GM11168 (cell line): ENCODE results near the gene SLC25A18.
"Not testable (repeated sequence)": the region's sequence is repeated elsewhere in the genome, so short reads cannot be mapped to it uniquely, and the experiment has no call there.

Experiments used
- in situ Hi-C: fragments of 300-500 bp; cut with MboI; formaldehyde crosslinking; loops from one replicate; pipeline ENCODE4 v1.12.0; 2022; ENCODE audit warnings: low sequenced_read_pairs; ENCODE audit not compliant: unreplicated experiment

The SLC25A18 gene, protein sequence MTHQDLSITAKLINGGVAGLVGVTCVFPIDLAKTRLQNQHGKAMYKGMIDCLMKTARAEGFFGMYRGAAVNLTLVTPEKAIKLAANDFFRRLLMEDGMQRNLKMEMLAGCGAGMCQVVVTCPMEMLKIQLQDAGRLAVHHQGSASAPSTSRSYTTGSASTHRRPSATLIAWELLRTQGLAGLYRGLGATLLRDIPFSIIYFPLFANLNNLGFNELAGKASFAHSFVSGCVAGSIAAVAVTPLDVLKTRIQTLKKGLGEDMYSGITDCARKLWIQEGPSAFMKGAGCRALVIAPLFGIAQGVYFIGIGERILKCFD

DNA sequence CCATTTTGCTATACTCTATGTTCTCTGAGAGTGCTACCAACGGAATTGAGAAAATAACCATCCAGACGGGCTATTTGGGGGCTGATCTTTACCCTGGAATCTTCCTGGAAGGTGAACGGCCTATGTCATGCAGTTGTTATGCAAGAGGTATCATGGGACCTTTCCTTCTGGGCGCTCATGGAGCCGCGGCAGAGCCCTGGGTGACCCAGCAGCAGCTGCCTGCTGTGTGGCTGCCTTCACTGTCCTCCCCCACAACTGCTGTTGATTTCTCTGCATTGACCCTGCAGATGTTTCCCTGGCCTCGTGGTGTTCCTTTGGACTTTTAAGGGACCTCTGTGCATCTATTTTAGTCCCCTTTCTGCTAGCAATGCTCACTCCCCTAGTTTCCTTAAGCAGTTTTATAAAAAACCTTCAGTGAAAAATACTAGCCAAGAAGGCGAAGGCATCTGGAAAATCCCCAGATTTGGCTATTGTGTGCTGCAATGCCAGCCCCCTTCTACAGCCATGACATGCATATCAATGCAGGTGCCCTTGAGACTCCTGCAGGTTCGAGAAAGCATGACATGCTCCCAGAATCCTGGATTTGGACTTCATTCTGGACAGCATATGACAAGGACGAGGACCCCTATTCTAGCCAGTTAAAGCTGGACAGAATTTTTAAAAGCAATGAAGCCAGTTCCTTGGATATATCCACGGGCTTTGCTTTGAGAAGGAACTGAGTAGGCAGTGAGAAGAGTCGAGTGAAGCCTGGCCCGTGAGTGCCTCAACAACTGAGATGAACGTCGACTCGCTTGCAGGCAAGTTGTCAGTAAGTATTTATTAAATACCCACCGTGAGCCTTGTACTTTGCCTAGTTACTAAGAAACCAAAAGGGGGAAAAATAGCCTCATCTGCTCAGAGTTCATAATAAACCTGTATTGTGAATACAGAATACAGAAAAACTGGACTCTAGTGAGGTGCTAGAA is at the start of gene SLC25A18:
SLC25A18 (plus strand) TSS at position 593 of the 965 bp plus-strand sequence. CDS start 16,447 bp downstream, outside the sequence.
- in situ Hi-C loops: no loop called here

DNA sequence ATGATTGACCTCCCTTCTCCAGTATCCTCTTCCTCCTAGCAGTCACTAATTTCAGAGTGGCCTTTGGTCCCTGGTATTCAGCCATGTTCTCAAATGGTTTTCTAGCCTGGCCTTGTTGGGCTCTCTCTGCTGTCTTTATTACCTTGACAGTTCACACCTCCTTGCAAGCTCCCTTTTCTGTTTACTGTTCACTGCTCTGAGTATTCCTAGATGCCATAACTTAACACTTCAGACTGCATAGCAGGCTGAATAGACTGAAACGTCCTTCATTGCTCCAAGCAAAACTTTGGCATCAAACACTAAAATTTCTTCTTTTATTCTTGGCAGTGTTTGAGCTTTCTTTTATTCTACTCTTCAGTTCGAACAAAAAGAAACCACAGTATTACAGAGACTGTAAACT is 49.7 kb upstream of the SLC25A18 start:
- in situ Hi-C loops: no loop called here

DNA sequence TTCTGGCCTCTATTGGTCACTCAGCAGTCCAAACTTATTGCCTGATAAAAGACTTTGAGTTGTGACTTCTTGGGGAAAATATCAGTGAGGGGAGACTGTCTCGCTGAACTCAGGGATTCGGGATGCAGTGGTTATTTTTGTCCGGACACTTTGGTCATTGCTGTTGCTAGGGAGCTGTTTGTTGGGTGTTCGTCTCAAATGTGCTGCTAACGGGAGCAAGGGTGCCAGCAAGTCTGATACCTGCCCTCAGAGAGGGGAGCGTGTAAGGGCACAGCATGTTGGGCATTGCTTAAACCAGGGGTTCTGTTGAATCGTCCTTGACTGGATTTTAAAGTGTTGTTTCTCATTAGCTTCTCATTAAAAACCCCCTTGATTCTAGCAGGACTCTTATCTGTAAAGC is 49.2 kb upstream of the SLC25A18 start:
- in situ Hi-C loops: no loop called here

DNA sequence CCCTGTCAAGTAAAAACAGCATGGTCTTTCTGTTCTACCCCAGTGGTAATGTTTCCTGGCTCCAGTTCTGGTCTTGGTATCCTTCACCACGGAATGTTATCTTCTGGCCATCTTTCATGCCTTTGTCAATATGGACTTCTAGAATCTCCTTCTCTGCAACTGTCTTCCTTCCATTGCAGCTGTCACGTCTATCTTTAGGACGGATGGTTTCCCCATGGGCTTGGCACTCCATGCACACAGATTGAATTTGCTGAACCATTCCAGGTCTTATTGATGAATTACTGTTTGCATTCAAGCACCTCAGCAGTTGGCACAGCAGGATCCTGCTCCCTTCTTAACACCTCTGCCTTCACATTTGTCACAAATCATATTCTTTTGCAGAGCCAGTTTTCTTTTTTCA is 44.9 kb upstream of the SLC25A18 start:
- in situ Hi-C loops: no loop called here

DNA sequence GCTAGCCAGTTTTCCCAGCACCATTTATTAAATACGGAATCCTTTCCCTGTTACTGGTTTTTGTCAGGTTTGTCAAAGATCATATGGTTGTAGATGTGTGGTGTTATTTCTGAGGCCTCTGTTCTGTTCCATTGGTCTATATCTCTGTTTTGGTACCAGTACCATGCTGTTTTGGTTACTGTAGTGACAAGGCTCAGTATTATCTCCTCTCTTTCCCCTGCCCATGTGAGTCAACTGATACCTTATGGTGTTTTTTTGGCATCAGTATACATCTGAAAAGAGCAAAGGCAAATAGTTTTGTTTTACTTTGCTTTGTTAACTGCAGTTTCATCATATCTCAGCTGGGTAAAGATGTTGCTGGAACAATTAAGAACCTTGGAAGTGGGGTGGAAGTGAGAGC is 41.3 kb upstream of the SLC25A18 start:
- in situ Hi-C loops: not testable (repeated sequence)

DNA sequence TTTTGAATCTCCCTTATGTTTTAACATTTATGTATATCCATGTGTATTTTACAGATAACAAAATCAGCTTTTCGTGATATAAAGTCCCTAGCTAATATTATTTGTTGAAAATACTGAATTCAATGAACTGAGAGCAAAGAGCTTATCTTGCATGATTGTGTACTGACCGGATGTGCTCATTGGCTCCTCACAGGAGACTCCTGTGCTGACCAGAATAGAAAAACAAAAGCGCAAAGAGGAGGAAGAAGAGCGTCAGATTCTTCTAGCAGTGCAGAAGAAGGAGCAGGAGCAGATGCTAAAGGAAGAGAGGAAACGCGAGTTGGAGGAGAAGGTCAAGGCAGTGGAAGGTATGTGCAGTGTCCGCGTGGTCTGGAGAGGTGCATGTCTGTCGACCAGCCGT is 39.4 kb upstream of the SLC25A18 start:
- in situ Hi-C loops: no loop called here

DNA sequence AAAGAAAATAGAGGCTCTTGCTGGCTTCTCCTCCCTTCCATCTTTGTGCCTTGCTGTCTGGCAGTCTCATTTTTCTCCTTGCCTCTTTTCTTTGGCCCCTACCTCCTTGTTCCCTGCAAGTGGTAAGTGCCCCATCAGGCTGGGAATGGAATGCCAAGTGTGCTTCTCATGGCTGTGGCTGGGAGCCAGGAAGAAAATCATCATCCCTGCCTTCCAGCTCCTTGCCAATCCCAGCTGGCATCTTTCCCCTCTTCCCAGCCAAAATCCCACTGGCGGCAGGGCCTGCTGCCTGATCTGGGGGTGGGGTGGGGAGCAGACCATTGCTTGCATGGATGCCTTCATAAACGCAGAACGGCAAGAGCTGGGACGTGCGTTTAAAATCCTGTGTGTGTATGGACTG is 27.0 kb upstream of the SLC25A18 start:
- in situ Hi-C loops: no loop called here

DNA sequence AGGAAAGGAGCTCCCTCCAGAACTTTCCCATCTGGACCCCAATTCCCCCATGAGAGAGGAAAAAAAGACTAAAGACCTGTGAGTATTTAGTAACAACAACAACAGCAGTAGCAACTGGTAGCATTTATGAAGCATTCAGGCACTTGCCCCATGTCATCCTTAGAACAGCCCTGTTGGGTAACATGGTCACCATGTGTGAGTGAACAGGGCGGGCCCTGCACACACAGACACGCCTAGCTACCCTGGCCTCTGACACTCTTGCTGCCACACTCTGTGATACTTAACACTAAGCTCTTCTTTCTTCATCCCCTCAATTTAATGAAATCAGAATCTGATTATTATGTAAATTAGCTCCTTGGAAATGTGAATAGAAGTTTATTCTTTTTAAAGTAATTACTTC is 26.1 kb upstream of the SLC25A18 start:
- in situ Hi-C loops: no loop called here

DNA sequence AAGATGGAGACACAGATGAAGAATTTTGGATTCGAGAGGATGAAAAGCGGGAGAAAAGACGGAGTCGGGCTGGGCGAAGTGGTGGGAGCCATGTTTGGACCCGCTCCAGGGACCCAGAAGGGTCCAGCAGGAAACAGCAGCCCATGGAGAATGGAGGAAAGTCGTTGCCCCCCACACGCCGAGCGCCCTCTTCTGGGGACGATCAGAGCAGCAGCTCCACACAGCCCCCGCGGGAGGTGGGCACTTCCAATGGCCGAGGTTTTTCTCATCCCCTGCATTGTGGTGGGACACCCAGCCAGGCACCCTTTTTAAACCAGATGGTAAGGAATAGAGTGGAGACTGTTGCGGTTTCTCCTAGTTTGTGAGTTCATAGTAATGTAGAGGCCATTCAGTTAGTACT is 22.8 kb upstream of the SLC25A18 start:
- in situ Hi-C loops: no loop called here

DNA sequence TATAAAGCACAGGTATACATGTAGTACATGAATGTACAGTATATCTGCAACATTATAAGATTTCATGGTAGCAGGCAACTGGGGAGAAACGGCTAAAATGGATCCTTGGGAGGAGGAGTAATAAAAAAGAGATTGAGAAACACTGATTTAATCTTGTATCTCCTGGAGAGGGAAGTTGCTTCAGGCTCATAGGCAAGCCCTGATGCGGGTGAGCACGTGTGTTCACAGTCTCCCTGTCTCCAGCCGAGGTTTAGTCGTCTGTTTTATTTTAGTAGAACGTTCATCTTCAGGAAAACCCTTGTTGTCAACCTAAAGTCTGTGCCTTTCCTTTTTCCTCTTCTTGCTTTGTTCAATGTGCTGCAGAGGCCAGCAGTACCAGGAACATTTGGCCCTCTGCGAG is 21.8 kb upstream of the SLC25A18 start:
- in situ Hi-C loops: no loop called here

DNA sequence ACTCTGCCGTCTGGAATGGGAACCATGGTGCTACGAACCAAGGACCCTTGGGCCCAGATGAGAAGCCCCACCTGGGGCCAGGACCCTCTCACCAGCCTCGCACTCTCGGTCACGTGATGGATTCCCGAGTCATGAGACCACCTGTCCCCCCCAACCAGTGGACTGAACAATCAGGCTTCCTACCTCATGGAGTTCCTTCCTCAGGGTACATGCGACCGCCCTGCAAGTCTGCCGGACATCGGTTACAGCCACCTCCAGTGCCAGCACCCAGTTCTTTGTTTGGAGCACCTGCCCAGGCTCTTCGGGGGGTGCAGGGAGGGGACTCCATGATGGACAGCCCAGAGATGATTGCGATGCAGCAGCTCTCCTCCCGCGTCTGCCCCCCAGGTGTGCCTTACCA is 20.8 kb upstream of the SLC25A18 start:
- in situ Hi-C loops: no loop called here

DNA sequence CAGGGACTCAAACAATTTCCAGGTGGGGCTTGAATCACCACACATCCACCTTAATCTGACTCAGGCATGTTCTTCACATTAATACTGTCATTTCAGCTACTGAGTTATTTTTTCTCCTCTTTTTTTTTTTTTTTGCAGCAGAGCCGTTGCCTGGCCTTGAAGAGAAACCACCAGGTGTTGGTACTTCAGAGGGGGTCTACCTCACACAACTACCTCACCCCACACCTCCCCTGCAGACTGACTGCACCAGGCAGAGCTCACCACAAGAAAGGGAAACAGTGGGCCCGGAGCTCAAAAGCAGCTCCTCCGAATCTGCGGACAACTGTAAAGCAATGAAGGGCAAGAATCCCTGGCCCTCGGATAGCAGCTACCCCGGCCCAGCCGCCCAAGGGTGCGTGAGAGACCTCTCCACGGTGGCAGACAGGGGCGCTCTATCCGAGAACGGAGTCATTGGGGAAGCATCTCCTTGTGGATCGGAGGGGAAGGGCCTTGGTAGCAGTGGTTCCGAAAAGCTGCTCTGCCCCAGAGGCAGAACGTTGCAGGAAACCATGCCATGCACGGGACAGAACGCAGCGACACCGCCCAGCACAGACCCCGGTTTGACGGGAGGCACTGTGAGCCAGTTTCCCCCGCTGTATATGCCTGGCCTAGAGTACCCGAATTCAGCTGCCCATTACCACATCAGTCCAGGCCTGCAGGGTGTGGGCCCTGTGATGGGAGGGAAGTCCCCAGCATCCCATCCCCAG is 15.1 kb upstream of the SLC25A18 start:
- in situ Hi-C loops: no loop called here

DNA sequence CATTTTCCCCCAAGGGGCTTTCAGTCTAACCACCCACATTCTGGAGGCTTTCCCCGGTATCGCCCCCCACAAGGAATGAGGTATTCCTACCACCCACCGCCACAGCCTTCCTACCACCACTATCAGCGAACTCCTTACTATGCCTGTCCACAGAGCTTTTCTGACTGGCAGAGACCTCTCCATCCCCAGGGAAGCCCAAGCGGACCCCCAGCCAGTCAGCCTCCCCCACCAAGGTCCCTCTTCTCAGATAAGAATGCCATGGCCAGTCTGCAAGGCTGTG is 14.6 kb upstream of the SLC25A18 start:
- in situ Hi-C loops: no loop called here

DNA sequence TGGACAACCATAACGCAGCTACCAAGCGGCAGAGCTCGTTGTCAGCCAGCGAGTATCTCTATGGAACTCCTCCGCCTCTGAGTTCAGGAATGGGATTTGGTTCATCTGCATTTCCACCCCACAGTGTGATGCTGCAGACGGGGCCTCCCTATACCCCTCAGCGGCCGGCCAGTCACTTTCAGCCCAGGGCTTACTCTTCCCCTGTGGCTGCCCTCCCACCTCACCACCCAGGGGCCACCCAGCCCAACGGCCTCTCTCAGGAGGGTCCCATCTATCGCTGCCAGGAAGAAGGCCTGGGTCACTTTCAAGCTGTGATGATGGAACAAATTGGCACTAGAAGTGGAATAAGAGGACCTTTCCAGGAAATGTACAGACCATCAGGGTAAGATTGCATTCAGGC is 14.1 kb upstream of the SLC25A18 start:
- in situ Hi-C loops: no loop called here

DNA sequence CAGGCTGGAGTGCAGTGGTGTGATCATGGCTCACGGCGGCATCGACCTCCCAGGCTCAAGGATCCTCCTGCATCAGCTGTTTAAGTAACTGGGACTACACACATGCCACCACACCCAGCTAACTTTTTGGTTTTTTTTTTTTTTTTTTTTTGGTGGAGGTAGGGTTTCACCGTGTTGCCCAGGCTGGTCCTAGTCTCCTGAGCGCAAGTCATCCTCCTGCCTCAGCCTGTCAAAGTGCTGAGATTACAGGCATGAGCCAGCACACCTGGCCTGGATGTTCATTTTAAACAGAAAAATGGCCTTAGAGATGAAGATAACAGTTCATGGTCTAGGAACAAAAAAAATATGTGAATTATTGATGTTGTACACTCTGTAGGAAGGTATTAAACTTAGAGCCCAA is 13.6 kb upstream of the SLC25A18 start:
- in situ Hi-C loops: no loop called here

DNA sequence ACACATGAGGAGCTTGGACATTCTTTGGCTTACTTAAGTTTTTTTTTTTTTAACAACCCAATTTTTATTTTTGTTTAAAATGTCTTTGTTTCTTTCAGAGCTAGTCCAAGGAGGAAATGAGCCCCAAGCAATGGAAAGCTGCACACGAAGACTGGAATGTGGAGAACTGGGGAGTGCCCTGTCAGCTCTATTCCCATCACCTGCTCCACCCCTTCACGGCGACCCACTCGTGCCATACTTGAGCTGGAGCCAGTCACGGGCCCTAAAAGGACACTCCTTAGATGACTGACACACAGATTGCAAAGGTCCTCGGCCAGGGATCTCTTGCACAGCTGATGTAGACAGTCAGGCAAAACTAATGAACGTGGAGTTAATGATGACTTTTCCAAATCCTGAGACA is 10.6 kb upstream of the SLC25A18 start:
- in situ Hi-C loops: no loop called here

DNA sequence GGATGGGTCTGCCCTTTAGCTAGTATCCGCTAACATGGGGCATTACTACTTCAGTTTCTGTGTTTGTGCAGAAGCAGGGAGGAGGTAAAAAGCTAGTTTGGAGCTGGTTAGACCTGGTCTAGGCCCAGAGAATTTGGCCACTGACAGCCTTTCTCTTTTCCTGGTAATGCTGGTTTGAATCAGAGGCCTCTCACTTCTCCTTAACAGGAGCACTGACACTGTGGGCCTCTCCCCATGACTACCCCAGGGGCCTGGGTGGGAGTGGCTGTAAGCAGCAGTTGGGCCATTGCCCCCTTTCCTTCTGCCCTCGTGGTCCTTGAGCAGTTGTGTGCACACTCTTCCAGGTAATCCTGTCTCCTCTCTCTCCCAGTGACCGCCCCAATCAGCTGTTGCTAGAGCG is 8.5 kb upstream of the SLC25A18 start:
- in situ Hi-C loops: no loop called here

DNA sequence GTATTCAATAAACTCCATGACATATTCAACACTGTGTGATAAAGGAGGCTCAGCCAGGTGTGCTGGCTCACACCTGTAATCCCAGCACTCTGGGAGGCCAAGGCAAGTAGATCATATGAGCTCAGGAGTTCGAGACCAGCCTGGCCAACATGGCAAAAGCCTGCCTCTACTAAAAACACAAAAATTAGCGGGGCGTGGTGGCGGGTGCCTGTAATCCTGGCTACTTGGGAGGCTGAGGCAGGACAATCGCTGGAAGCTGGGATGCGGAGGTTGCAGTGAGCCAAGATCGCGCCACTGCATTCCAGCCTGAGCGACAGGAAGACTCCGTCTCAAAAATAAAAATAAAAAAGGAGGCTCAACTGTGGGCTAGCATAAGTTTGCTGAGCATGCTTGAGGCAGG is 4.1 kb upstream of the SLC25A18 start:
- in situ Hi-C loops: no loop called here

DNA sequence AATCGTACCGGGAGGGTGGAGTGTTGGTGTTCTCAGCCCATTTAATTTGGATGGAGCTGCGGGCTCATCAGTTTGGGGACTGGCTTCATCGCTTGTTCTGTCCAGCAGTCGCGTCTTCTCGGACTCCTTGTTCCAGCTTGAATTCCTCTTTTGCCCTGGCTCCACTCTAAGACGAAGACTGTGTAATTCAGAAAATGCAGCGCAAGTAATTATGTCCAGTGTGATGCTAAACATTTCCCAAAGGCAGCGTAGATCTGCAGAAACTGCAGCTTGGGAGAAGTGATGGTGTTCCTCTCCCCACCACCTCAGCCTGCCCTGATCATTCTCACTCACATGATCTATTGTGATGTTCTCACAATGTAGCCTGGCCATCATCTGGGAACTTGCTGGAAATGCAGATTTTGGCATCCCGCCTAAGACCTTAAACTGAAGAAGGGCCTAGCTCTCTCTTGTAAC is 666 bp downstream of the SLC25A18 start:
- in situ Hi-C loops: no loop called here

DNA sequence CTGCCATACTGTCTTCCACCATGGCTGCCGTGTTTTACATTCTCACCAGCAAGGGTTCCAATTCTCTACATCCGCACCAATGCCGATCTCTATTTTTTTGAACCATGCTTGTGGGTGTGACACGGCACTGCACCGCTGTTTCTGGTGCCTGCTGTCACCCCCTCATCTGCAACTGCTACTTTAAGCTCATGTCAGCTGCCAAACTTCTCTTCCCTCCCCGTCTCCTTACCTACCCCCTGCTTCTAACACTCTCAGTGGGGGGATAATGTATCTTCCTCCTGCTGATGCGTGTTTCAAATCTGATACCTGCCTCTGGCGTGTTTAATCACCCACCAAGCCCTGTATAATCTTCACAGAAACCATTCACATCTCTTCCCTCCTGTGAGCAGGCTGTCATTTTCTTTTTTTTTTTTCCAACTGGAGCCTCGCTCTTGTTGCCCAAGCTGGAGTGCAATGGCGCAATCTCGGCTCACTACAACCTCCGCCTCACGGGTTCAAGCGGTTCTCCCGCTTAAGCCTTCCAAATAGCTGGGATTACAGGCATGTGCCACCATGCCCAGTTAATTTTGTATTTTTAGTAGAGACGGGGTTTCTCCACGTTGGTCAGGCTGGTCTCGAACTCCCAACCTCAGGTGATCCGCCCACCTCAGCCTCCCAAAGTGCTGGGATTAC is 2.9 kb downstream of the SLC25A18 start:
- in situ Hi-C loops: not testable (repeated sequence)
